Kidney epithelial cell (primary cell): ENCODE measurements around the gene PHC2. TPM values are rescaled to one million over a fixed set of nuclear protein-coding genes. Genes with fewer than 3 reads are reported as not detected.
A peak's percentile ranks its signal among the peaks of the same experiment; 100 is the strongest.

Source experiments
- DNase-seq: peaks from one replicate; pipeline ENCODE4 v3.0.0-alpha.2; 2010; ENCODE audit warnings: low read depth
- H3K27me3 ChIP-seq: 2 replicates; pipeline ENCODE4 v1.6.0; 2011; ENCODE audit warnings: low read length; ENCODE audit not compliant: control insufficient read depth, insufficient read depth
- H3K36me3 ChIP-seq: 2 replicates; pipeline ENCODE4 v1.5.1; 2011; ENCODE audit warnings: low read length; ENCODE audit not compliant: control insufficient read depth, insufficient read depth
- H3K4me3 ChIP-seq: 2 replicates; pipeline ENCODE4 v1.5.1; 2011; ENCODE audit warnings: low read depth, mild to moderate bottlenecking, control low read depth, low read length
- CTCF ChIP-seq: IDR thresholded peaks from 2 replicates; pipeline ENCODE4 v1.5.1; 2011; ENCODE audit warnings: mild to moderate bottlenecking, moderate library complexity, low read length, control low read depth, inconsistent platforms; ENCODE audit not compliant: insufficient read depth, poor library complexity, severe bottlenecking
- total RNA-seq: library from RNA; depleted of rRNA; stranded (reverse); fragments of >200 nt; gene quantifications from 2 replicates; pipeline ENCODE4 v1.2.3, GENCODE V29; 2015

The PHC2 gene
- total RNA-seq, 1 donor from 2014 or later: 216 TPM

DNA sequence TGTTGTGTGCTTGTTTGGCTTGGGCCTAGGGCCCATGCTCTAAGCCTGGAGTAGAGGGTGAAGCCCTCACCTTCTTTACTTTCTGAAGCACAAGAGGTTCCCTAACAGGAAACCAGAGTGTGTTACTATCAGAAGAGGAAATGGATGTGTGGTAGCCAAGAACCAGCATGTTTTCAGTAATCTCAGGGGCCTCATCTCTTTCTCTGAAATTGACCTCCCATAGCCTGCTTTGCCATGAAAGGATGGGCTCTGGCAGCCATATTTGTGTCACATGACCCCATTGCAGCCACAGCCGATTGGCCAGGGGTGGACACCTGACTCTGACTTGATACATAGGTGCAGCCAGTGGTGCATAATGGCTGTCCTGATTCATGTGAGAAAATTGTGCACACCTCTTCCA, 128.6 kb downstream of the PHC2 start:
- no peak for TF ChIP-seq CTCF
- DNase-seq: no peak
- Histone ChIP-seq H3K4me3 (no peak overlapping the region), H3K36me3 (no peaks in the 10 kb centered on the region), H3K27me3 (peaks cover 7% of the 10 kb centered on the region)

DNA sequence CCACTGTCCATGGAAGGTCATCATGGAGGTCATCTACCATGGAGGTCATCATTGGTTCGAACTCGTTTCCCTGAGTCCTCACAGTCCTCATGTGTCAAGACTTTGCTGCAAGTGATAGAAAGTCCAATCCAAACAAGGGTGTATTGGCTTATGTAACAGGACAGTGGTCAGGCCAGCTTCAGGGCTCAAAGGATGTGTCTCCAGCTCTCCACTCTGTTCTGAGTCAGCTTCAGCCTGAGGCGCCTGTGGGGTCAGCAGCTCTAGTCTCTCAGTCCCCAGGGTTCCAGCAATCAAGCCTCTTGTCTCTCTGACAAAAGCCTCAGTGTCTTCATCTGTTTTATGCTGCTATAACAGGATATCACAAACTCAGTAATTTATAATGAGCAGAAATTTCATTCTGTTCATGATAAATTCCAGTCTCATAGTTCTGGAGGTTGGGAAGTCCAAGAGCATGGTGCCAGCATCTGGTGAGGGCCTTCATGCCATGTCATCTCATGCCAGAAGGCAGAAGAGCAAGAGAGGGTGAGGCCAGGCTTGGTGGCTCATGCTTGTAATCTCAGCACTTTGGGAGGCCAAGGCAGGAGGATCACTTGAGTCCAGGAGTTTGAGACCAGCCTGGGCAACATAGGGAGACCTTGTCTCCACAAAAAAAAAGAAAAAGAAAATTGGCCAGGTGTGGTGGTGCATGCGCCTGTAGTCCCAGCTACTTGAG, 129.5 kb downstream of the PHC2 start:
- H3K4me3 ChIP-seq: no peak overlapping the region
- no peak for DNase-seq
- TF ChIP-seq CTCF: no peak
- no peaks in the 10 kb centered on the region for H3K27me3 ChIP-seq
- H3K36me3 ChIP-seq: no peaks in the 10 kb centered on the region

- DNase-seq: no peak
- H3K27me3 ChIP-seq: no peaks in the 10 kb centered on the region
- no peaks in the 10 kb centered on the region for H3K36me3 ChIP-seq
- no peak for TF ChIP-seq CTCF
- no peak overlapping the region for H3K4me3 ChIP-seq
Measured at GRCh38 chr1:33300673-33301072, 130.2 kb downstream of the PHC2 start.

DNA sequence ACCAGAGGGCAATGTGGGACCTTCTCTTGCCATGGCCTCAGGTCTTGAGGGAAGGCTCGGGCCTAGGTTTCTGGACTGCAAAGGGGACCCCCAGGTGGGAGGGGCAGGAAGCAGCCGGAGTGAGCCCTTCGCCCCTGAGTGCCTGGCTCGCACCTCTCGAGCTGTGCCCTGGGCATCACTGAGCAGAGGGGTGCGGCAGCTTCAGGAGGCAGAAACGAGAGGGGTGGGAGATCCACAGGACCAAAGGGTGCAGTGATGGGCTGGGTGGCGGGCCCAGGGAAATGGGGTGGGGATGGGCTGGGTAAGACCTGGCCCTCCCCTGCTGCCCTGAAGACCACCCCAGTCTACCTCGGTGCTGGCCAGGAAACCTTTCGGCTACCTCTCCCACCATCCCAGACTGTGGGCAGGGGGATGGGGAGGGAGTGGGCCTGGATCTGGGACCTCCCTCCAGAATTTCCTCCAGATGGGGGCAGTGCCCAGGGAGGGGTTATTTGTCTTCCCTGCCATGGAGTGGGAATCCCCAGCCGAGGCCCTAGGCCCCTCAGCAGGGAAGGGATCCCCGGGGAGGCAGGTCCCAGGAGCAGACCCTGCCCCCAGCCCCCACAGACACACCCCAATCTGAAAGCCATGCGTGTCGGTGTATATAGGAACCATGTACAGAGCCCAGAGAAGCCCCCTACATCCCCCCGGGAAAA, 131.3 kb downstream of the PHC2 start:
- no peak for TF ChIP-seq CTCF
- DNase-seq: no peak
- Histone ChIP-seq H3K4me3 (no peak overlapping the region), H3K27me3 (no peaks in the 10 kb centered on the region), H3K36me3 (peaks cover 3% of the 10 kb centered on the region)

DNA sequence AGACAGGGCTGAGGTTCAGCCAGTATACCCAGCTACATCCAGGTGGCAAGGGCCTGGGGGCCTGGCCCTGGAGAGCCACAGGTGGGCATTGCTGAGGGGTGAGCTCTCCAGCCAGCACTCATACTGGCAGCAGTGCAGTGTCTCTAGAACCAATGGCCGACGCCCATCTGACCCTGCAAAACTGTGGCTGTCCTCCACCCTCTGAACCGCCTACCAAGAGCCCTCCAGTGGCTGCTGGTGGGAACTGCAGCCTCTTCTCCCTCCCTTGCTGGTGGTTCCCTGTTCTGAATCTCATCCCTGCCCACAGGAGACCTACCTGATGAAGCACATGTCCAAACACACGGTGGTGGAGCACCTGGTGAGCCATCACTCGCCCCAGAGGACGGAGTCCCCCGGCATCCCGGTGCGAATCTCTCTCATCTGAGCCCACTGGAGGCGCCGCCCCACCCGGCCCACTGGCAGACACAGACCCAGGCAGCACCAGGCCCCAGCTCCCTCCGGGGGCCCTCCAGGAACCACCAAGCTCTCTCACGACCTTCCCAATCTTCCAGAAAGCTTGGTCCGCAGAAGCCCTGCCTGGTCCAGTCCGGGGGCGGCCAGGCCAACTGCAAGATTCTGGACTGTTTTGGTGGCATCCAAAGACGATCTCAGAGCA, 132.1 kb downstream of the PHC2 start:
- no peak for DNase-seq
- H3K36me3 ChIP-seq: peaks cover 3% of the 10 kb centered on the region
- no peak overlapping the region for H3K4me3 ChIP-seq
- TF ChIP-seq CTCF: peak; percentile 82
- no peaks in the 10 kb centered on the region for H3K27me3 ChIP-seq
